Skin of body (tissue), 2 donors: ENCODE measurements around the gene TCP1. TPM values are rescaled to one million over a fixed set of nuclear protein-coding genes. Genes with fewer than 3 reads are reported as not detected.
"Not testable (repeated sequence)": the region's sequence is repeated elsewhere in the genome, so short reads cannot be mapped to it uniquely, and the experiment has no call there.

ENCODE experiments used
- DNase-seq: peaks from one replicate; lab custom pipeline; 2025; lab: John Stamatoyannopoulos, UW
- total RNA-seq: library from RNA; depleted of rRNA; stranded (reverse); fragments of >200 nt; gene quantifications from one replicate; pipeline ENCODE4 v1.2.3, GENCODE V29; 2014

TCP1 gene
- total RNA-seq, 1 donor from 2014 or later: 130 TPM

DNA sequence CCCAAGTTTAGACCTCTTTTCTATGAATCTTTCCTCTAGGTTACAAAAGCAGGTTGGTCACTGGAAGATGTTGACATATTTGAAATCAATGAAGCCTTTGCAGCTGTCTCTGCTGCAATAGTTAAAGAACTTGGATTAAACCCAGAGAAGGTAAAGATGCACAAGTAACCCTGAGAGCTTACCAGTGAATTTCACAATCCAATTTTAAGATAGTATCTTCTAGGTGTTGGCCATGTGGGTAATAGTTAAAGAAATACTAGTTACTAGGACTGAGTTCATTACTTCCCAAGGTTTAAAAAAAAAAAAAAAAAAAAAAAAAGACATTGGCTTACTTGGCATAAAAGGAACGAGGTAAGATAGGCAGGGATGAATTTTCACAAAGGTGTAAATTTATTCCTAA lies 11.3 kb downstream of the TCP1 start:
- DNase-seq: no peak

DNA sequence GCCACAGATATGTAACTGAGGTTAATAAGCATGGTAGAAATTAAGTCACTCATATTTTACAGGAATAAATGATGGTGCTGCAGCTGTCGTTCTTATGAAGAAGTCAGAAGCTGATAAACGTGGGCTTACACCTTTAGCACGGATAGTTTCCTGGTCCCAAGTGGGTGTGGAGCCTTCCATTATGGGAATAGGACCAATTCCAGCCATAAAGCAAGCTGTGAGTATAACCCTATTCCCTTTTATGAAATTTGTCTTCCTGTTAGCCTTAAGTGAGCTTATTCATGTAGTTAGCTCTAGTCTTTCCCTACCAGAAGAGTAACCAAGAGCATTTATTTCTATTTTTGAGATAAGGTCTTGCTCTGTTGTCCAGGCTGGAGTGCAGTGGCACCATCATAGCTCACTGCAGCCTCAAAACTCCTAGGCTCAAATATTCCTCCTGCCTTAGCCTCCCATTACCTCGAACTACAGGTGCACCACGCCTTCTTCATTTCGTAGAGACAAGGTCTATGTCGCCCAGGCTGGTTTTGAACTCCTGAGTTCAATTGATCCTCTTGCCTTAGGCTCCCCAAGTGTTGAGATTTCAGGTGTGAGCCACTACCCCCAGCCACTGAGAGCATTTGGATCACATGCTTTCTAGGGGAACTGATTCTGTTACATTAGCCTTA lies 12.0 kb downstream of the TCP1 start:
- DNase-seq: no peak

DNA sequence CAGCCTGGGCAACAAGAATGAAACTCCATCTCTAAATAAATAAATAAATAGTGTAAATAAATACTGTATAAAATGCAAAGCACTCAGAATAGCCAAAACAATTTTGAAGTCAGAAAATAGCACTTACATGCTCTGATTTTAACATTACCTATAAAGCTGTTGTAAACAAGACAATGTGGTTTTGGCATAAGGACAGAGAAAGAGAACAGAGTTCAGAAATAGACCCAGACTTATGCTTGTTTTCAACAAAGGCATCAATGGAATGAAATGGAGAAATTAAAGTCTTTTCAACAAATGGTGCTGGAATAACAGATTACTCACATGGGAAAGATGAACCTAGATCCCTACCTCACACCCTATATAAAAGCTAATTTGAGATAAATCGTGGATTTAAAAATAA lies 17.2 kb downstream of the TCP1 start:
- no peak for DNase-seq

DNA sequence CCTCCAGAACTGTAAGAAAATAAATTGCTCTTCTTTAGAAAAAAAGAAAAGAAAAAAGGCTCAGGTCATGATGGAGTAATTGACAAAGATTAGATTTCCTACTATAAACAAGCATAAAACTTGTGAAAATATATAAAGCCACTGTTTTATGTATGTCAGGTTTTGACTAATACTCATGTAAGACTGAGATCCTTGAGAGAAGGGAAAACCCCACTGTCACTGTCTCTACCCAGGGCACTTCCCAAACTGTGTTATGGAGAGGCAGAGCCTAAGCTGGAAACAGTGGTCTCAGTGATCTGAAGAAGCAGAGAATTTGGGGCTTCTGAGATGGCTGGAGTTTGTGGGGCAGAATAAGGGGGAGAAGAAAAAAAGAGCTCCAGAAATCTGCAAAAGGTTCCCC lies 19.9 kb downstream of the TCP1 start:
- no peak for DNase-seq

DNA sequence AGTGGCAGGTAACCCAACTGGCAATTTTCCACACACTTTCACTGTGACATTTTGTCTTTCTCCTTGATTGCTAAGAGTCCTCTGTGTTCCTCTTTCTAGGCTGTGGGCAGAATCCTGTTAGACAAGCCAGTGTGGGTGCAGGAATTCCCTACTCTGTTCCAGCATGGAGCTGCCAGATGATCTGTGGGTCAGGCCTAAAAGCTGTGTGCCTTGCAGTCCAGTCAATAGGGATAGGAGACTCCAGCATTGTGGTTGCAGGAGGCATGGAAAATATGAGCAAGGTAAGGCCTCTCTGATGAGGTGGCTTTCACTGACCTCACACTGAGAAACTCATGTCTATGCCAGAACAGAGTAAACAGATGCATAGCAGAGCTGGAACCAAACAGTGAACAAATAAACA lies 22.5 kb downstream of the TCP1 start:
- DNase-seq: no peak

DNA sequence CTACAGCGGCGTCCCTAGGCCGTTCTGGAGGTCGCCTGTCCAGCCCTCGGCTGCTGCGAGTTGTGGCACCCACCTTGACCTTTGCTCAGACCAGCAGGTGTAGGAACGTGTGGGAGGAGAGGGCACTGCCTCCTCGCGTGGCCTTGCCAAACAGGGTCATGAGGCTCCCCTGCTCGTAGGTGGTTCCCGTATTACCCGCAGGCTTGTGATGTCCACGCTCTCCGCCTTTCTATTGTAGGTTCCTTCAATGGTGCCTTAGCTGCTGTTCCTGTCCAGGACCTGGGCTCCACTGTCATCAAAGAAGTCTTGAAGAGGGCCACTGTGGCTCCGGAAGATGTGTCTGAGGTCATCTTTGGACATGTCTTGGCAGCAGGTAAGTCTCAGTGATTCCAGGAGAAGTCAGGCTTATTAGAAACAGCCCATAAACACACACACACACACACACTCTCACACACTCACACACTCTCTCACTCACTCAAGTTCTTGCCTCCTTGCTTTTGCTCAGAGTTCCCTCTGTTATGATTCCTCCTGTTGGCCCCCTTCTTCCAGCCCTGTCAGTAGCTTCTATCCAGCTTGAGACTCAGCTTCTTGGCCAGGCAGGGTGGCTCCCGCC lies 26.6 kb downstream of the TCP1 start:
- peak; percentile 11 for DNase-seq

- DNase-seq: peak; percentile 90
These were observed 27.3 kb downstream of the TCP1 start, which contains the start of gene ACAT2 for GRCh38 chr6:159761873-159762680. Gene ACAT2, plus strand, starts transcription at chr6:159762045. Its CDS starts 43 bp downstream, at chr6:159762088.

DNA sequence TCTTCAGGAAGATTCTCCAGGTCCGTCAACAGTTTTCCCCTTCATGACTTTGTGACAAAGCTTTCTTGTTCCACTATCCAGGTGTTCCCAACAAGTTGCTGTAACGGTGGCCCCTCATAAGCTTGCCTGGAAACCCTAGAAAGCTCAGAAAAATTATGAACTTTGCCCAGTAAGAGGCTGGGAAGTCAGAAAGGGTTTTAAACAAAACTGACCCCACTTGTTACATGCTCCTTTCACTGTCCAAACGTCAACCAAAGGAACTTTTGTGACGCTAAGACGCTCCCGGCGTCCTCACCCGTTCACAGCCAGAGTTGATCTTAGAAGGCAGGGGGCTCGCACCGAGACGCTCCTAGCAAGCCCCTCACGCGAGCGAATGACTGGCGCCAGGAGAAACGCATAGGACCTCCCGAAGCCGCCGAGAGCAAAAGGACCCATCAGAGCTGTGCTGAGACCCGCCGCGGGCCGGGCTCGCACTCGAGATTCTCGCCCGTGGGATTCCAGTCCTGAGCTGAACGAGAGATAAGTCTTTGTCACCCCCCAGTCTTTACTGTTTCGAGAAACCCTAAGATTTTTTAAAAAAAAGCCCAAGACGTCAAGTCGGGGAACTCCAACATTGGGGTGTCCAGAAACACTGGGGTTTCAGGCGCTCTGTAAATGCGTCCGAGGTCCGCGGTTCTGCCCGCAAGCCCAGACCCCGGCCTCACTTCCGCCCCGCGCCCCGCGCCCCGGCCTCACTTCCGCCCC lies 28.1 kb downstream of the TCP1 start:
- no peak for DNase-seq

DNA sequence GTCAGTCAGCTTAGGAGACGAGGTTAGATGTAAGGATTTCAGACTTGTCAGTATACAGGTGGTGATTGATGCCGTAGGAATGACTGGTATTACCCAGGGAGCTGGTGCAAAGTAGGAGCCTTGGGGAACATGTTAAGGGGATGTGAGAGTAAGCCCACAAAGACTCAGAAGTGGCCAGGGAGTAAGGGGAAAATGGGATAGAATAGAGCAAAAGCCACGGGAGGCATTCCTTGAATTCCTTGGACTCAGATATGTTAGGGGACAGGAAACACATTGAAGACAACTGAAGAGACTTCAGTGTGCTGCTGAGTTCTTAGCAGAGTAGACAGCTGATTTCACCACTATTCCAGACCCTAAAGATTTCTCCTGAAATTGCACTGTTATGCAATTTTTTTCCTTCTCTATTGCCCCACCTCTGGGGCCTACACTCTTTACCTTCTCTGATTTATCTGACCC lies 28.8 kb downstream of the TCP1 start:
- DNase-seq: no peak

GRCh38 chr6:159759645-159760044 lies 29.8 kb downstream of the TCP1 start:
- DNase-seq: no peak

GRCh38 chr6:159758031-159759001 lies 31.1 kb downstream of the TCP1 start:
- no peak for DNase-seq

GRCh38 chr6:159756508-159756907 lies 32.9 kb downstream of the TCP1 start:
- DNase-seq: no peak

DNA sequence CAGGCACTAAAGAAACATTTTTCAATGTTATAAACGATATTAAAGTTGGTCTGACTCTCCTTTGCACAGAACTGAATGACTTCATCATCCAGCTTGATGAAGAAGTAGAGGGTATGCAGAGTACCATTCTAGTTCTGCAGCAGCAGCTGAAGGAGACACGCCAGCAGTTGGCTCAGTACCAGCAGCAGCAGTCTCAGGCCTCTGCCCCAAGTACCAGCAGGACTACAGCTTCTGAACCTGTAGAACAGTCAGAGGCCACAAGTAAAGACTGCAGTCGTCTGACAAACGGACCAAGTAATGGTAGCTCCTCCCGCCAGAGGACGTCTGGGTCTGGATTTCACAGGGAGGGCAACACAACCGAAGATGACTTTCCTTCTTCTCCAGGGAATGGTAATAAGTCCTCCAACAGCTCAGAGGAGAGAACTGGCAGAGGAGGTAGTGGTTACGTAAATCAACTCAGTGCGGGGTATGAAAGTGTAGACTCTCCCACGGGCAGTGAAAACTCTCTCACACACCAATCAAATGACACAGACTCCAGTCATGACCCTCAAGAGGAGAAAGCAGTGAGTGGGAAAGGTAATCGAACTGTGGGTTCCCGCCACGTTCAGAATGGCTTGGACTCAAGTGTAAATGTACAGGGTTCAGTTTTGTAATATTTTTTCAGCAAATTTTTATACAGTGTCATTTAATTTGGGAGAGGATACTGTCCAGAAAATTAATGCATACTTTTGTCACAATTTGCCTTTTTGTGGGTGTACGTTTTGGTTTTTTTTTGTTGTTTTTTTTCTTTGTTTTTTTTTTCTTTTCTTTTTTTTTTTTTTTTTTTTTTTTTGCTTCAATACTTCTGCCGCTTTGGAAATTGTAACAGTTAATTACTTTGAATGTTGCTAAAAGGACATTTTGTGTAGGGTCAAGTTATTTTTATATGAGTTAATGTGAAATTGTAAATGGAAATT lies 34.2 kb downstream of the TCP1 start:
- no peak for DNase-seq

DNA sequence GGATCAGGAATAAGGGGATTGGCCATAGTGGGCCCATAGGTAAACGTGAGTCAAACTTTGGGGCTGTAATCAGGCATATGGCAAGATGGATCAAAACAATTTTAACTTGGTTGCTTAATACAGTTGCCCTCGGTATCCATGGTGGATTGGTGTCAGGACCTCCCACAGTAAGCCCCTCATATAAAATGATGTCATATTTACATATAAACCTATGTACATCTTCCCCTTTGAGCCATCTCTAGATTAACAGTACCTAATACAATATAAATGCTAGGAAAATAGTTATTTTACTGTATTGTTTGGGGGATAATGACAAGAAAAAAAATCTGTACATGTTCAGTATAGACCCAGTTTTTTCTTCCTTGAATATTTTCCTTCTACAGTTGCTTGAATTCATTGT lies 35.0 kb downstream of the TCP1 start:
- DNase-seq: no peak

GRCh38 chr6:159753081-159753872 lies 36.1 kb downstream of the TCP1 start:
- DNase-seq: no peak

DNA sequence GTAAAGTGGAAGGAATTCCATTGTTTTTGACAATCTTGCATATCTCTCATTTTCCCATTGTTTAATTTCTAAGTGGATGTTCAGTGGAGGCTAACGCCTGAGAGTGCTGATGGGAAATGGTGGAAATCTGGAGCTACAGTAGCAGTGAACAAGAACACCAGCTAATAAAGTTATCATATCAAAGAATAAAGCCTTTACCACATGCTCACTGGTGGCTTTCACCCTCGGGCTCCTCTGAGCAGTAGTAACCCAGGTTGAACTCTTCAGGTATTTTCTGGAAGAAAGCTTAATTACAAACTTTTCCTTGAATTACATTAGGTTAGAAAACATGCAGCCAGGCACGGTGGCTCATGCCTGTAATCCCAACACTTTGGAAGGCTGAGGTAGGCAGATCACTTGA lies 38.0 kb downstream of the TCP1 start:
- no peak for DNase-seq

- not testable (repeated sequence) for DNase-seq
These were observed 41.3 kb downstream of the TCP1 start for GRCh38 chr6:159748127-159748526.

- no peak for DNase-seq
These were observed 42.6 kb downstream of the TCP1 start for GRCh38 chr6:159746759-159747158.
